Measurements from ENCODE around the gene SKIL. TPM values are rescaled to one million over a fixed set of nuclear protein-coding genes. Genes with fewer than 3 reads are reported as not detected.
"Not testable (repeated sequence)": the region's sequence is repeated elsewhere in the genome, so short reads cannot be mapped to it uniquely, and the experiment has no call there.

The SKIL gene
- total and polyA plus RNA-seq, 2 donors (not counting 1 experiment from before 2014, with no cell fraction given) = 7.7 to 145 TPM

- CTCF ChIA-PET = interaction anchor here (0.5 to 1.9 kb wide), 4 partner anchors 10 to 86 kb away, joined by 3 to 6 read pairs (median 3); no protein-coding TSS in a partner anchor
These were observed 30.3 kb upstream of the SKIL start for GRCh38 chr3:170327040-170327808.

GRCh38 chr3:170327868-170328548 is 29.5 kb upstream of the SKIL start:
- H3K4me3 Mint-ChIP-seq; H3K36me3 ChIP-seq (replicated peaks in 1 of 2; ENCODE audit: control extremely low read depth in 1 of 2, control insufficient read depth in 1 of 2, extremely low read depth in 1 of 2, insufficient read depth in 2 of 2, low read length in 1 of 2); H4K20me1 ChIP-seq (ENCODE audit: control insufficient read depth, insufficient read depth, low read length, poor library complexity, severe bottlenecking); H3K27me3 ChIP-seq (replicated peaks in 1 of 4; ENCODE audit: control extremely low read depth in 1 of 4, control insufficient read depth in 3 of 4, insufficient read depth in 4 of 4, low read length in 3 of 4); H3K27me3 Mint-ChIP-seq; DNase-seq; H3K27ac ChIP-seq (ENCODE audit: low read length in 2 of 2); H3K9me3 ChIP-seq (ENCODE audit: control extremely low read depth in 1 of 3, control insufficient read depth in 2 of 3, insufficient read depth in 1 of 3, low read length in 2 of 3); H3K4me2 ChIP-seq (replicated peaks; ENCODE audit: low read depth, low read length, poor library complexity, severe bottlenecking); H2AFZ ChIP-seq (ENCODE audit: insufficient read depth, low read depth, low read length, poor library complexity, severe bottlenecking); H3K9ac ChIP-seq (ENCODE audit: low read length); H3K9me3 Mint-ChIP-seq (ENCODE audit: insufficient read depth); H3K4me3 ChIP-seq (ENCODE audit: control extremely low read depth in 1 of 5, extremely low read depth in 1 of 5, insufficient read depth in 1 of 5, low read depth in 2 of 5, low read length in 4 of 5); ATAC-seq (ENCODE audit: low read depth); H3K79me2 ChIP-seq (ENCODE audit: control insufficient read depth, insufficient read depth, low read length); intact Hi-C loops (cut with micrococcal nuclease); POLR2A ChIA-PET: not testable (repeated sequence)
- Mint-ChIP-seq H3K27ac (peak overlapping the region; percentile 50), H3K4me1 (peaks cover 24% of the 10 kb centered on the region)
- CTCF ChIA-PET = interaction anchor here (0.5 to 1.9 kb wide), 8 partner anchors 10 to 87 kb away, joined by 3 to 6 read pairs (median 3); partner anchors contain the start of gene SKIL
- WGBS (ENCODE audit: insufficient coverage) = 93% methylated on average over 3 of the region's 7 CpGs
- peaks cover 13% of the 10 kb centered on the region in 2 donors for H3K4me1 ChIP-seq (ENCODE audit: control insufficient read depth in 2 of 2, insufficient read depth in 2 of 2, low read length in 2 of 2)

More at GRCh38 chr3:170327040-170327808, 30.3 kb upstream of the SKIL start:
- POLR2A ChIA-PET = no interaction called here
- no peak overlapping the region for H3K4me2 ChIP-seq (replicated peaks; ENCODE audit: low read depth, low read length, poor library complexity, severe bottlenecking)
- no peaks in the 10 kb centered on the region for H3K27me3 ChIP-seq (replicated peaks in 1 of 4; ENCODE audit: control extremely low read depth in 1 of 4, control insufficient read depth in 3 of 4, insufficient read depth in 4 of 4, low read length in 3 of 4)
- H2AFZ ChIP-seq (ENCODE audit: insufficient read depth, low read depth, low read length, poor library complexity, severe bottlenecking) = no peak overlapping the region
- H3K36me3 ChIP-seq (replicated peaks in 1 of 2; ENCODE audit: control extremely low read depth in 1 of 2, control insufficient read depth in 1 of 2, extremely low read depth in 1 of 2, insufficient read depth in 2 of 2, low read length in 1 of 2) = no peaks in the 10 kb centered on the region
- peaks cover 0 to 9% (median 0%) of the 10 kb centered on the region in 3 donors for H3K9me3 ChIP-seq (ENCODE audit: control extremely low read depth in 1 of 3, control insufficient read depth in 2 of 3, insufficient read depth in 1 of 3, low read length in 2 of 3)
- no peak overlapping the region for H3K4me3 Mint-ChIP-seq
- H3K4me3 ChIP-seq (ENCODE audit: control extremely low read depth in 1 of 5, extremely low read depth in 1 of 5, insufficient read depth in 1 of 5, low read depth in 2 of 5, low read length in 4 of 5) = no peak overlapping the region
- no peaks in the 10 kb centered on the region for H3K79me2 ChIP-seq (ENCODE audit: control insufficient read depth, insufficient read depth, low read length)
- no peak overlapping the region for H3K27ac ChIP-seq (ENCODE audit: low read length in 2 of 2)
- H3K9me3 Mint-ChIP-seq (ENCODE audit: insufficient read depth) = no peaks in the 10 kb centered on the region
- WGBS (ENCODE audit: insufficient coverage) = 93% methylated on average over 24 of the region's 24 CpGs
- TF ChIP-seq EZH2 (IDR thresholded peaks at IDR 0.05; ENCODE audit: borderline replicate concordance, insufficient read depth, low read depth, low read length, poor library complexity, severe bottlenecking) = no peak
- H3K9ac ChIP-seq (ENCODE audit: low read length) = no peak overlapping the region
- intact Hi-C loops (cut with micrococcal nuclease) = no loop called here
- H3K27ac Mint-ChIP-seq = no peak overlapping the region
- H3K4me1 ChIP-seq (ENCODE audit: control insufficient read depth in 2 of 2, insufficient read depth in 2 of 2, low read length in 2 of 2) = peaks cover 13% of the 10 kb centered on the region in 2 donors
- ATAC-seq (ENCODE audit: low read depth) = no peak
- peaks cover 21% of the 10 kb centered on the region for H3K4me1 Mint-ChIP-seq
- DNase-seq = no peak
- H4K20me1 ChIP-seq (ENCODE audit: control insufficient read depth, insufficient read depth, low read length, poor library complexity, severe bottlenecking) = no peaks in the 10 kb centered on the region
- no peaks in the 10 kb centered on the region for H3K27me3 Mint-ChIP-seq
